Neural cell (in vitro differentiated cells): ENCODE measurements around the gene LMOD3. TPM values are rescaled to one million over a fixed set of nuclear protein-coding genes. Genes with fewer than 3 reads are reported as not detected.

Experiments used
- H2AFZ ChIP-seq: fragments of 200-600, 300-800 bp; sonication (generic), shearing (Covaris generic); 2 replicates; pipeline ENCODE4 v1.6.0; 2014; ENCODE audit warnings: low read depth, mild to moderate bottlenecking, antibody characterized with exemption, low read length, moderate library complexity
- H3F3A ChIP-seq: fragments of 200-600 bp; shearing (Covaris generic); 2 replicates; pipeline ENCODE4 v1.6.1; 2016; ENCODE audit warnings: mild to moderate bottlenecking, moderate library complexity, mixed read lengths, antibody characterized with exemption, low read length; ENCODE audit not compliant: insufficient read depth, poor library complexity, severe bottlenecking
- H3K27ac ChIP-seq: fragments of 200-600, 300-800 bp; sonication (generic), shearing (Covaris generic); 2 replicates; pipeline ENCODE4 v1.5.1; 2014; ENCODE audit warnings: mild to moderate bottlenecking, low read length, moderate library complexity
- H3K27me3 ChIP-seq: fragments of 300-800, 200-600 bp; sonication (generic), shearing (Covaris generic); 2 replicates; pipeline ENCODE4 v1.6.0; 2014; ENCODE audit warnings: mild to moderate bottlenecking, low read depth, low read length, moderate library complexity; ENCODE audit not compliant: insufficient read depth
- H3K36me3 ChIP-seq: fragments of 300-800, 200-600 bp; sonication (generic), shearing (Covaris generic); 2 replicates; pipeline ENCODE4 v1.5.1; 2014; ENCODE audit warnings: mild to moderate bottlenecking, antibody characterized with exemption, low read length, moderate library complexity; ENCODE audit not compliant: insufficient read depth
- H3K4me2 ChIP-seq: fragments of 300-800, 200-600 bp; sonication (generic), shearing (Covaris generic); 2 replicates; pipeline ENCODE4 v1.6.0; 2014; ENCODE audit warnings: mild to moderate bottlenecking, low read length
- H3K4me3 ChIP-seq: fragments of 300-800, 200-600 bp; sonication (generic), shearing (Covaris generic); 2 replicates; pipeline ENCODE4 v1.5.1; 2014; ENCODE audit warnings: mild to moderate bottlenecking, low read length, moderate library complexity
- H3K79me2 ChIP-seq: fragments of 200-600 bp; shearing (Covaris generic); replicated peaks from 2 replicates; pipeline ENCODE4 v1.6.0; 2014; ENCODE audit warnings: mild to moderate bottlenecking, low read length, moderate library complexity; ENCODE audit not compliant: insufficient read depth
- H3K9ac ChIP-seq: fragments of 300-800, 200-600 bp; sonication (generic), shearing (Covaris generic); 2 replicates; pipeline ENCODE4 v1.6.1; 2016; ENCODE audit warnings: mild to moderate bottlenecking, low read length, mixed read lengths
- H3K9me2 ChIP-seq: fragments of 200-600 bp; shearing (Covaris generic); 2 replicates; pipeline ENCODE4 v1.6.1; 2016; ENCODE audit warnings: mild to moderate bottlenecking, low read length, mixed read lengths; ENCODE audit not compliant: insufficient read depth
- H3K9me3 ChIP-seq: fragments of 200-600, 300-800 bp; sonication (generic), shearing (Covaris generic); 2 replicates; pipeline ENCODE4 v1.6.1; 2016; ENCODE audit warnings: mild to moderate bottlenecking, mixed run types, low read length, moderate library complexity, mixed read lengths
- H4K20me1 ChIP-seq: fragments of 200-600 bp; shearing (Covaris generic); 2 replicates; pipeline ENCODE4 v1.6.1; 2016; ENCODE audit warnings: mild to moderate bottlenecking, mixed run types; ENCODE audit not compliant: insufficient read depth
- CTCF ChIP-seq: fragments of 450-650 bp; IDR thresholded peaks from 2 replicates; pipeline ENCODE4 v1.5.1; 2014; ENCODE audit warnings: antibody characterized with exemption, mild to moderate bottlenecking, moderate library complexity; ENCODE audit not compliant: poor library complexity, severe bottlenecking
- EP300 ChIP-seq: fragments of 450-650 bp; conservative IDR thresholded peaks from 2 replicates; pipeline ENCODE4 v1.6.1; 2014; ENCODE audit warnings: antibody characterized with exemption, mild to moderate bottlenecking, moderate library complexity; ENCODE audit not compliant: poor library complexity, severe bottlenecking
- EZH2 ChIP-seq: fragments of 200-600, 300-800 bp; shearing (Covaris generic), sonication (generic); IDR thresholded peaks from 2 replicates; pipeline ENCODE4 v1.6.1; 2014; ENCODE audit warnings: antibody characterized with exemption, low read length, borderline replicate concordance, mild to moderate bottlenecking; ENCODE audit not compliant: insufficient read depth, poor library complexity, severe bottlenecking
- MXI1 ChIP-seq: fragments of 450-650 bp; conservative IDR thresholded peaks from 2 replicates; pipeline ENCODE4 v1.6.1; 2014; ENCODE audit warnings: antibody characterized with exemption, mild to moderate bottlenecking; ENCODE audit not compliant: poor library complexity, severe bottlenecking
- POLR2AphosphoS5 ChIP-seq: IDR thresholded peaks from 2 replicates; pipeline ENCODE4 v1.6.1; 2012
- RAD21 ChIP-seq: fragments of 450-650 bp; conservative IDR thresholded peaks from 2 replicates; pipeline ENCODE4 v1.6.1; 2014; ENCODE audit warnings: antibody characterized with exemption, mild to moderate bottlenecking, moderate library complexity
- REST ChIP-seq: IDR thresholded peaks from 2 replicates; pipeline ENCODE4 v1.6.1; 2012; ENCODE audit warnings: borderline replicate concordance
- SMC3 ChIP-seq: fragments of 450-650 bp; conservative IDR thresholded peaks from 2 replicates; pipeline ENCODE4 v1.6.1; 2014; ENCODE audit warnings: antibody characterized with exemption, mild to moderate bottlenecking, moderate library complexity; ENCODE audit not compliant: poor library complexity
- TAF1 ChIP-seq: IDR thresholded peaks from 2 replicates; pipeline ENCODE4 v1.6.1; 2012; ENCODE audit warnings: low read depth
- polyA plus RNA-seq: library from polyadenylated mRNA; depleted of rRNA; stranded (reverse); fragments of >200 nt; gene quantifications from 2 replicates; pipeline ENCODE4 v1.2.3, GENCODE V29; 2014

The LMOD3 gene
- polyA plus RNA-seq, 1 donor from 2014 or later = not detected

- no peaks in the 10 kb centered on the region for H3K9me3 ChIP-seq
- no peak overlapping the region for H3K4me2 ChIP-seq
- H3K9me2 ChIP-seq = no peaks in the 10 kb centered on the region
- TF ChIP-seq RAD21 (no peak), EP300 (no peak)
- H3F3A ChIP-seq = no peaks in the 10 kb centered on the region
- H3K4me3 ChIP-seq = no peak overlapping the region
- H2AFZ ChIP-seq = no peak overlapping the region
- H3K79me2 ChIP-seq = no peaks in the 10 kb centered on the region
- no peaks in the 10 kb centered on the region for H4K20me1 ChIP-seq
- H3K27ac ChIP-seq = no peak overlapping the region
- no peak overlapping the region for H3K9ac ChIP-seq
- H3K36me3 ChIP-seq = peaks cover 19% of the 10 kb centered on the region
- no peaks in the 10 kb centered on the region for H3K27me3 ChIP-seq
These were observed 62.7 kb downstream of the LMOD3 start for GRCh38 chr3:69059688-69060087.

GRCh38 chr3:69058947-69059224 lies 63.5 kb downstream of the LMOD3 start:
- Histone ChIP-seq H3K9me3 (no peaks in the 10 kb centered on the region), H3K79me2 (no peaks in the 10 kb centered on the region), H2AFZ (no peak overlapping the region), H3K9ac (no peak overlapping the region), H3K36me3 (peaks cover 19% of the 10 kb centered on the region), H3F3A (no peaks in the 10 kb centered on the region), H3K9me2 (no peaks in the 10 kb centered on the region), H4K20me1 (no peaks in the 10 kb centered on the region), H3K4me2 (no peak overlapping the region), H3K27me3 (no peaks in the 10 kb centered on the region), H3K27ac (no peak overlapping the region), H3K4me3 (no peak overlapping the region)
- no peak for TF ChIP-seq CTCF
- TF ChIP-seq POLR2AphosphoS5 = no peak
- no peak for TF ChIP-seq RAD21
- TF ChIP-seq TAF1 = no peak
- no peak for TF ChIP-seq EZH2
- TF ChIP-seq MXI1 = no peak
- TF ChIP-seq REST = no peak
- TF ChIP-seq EP300 = no peak
- no peak for TF ChIP-seq SMC3
